CD4-positive, alpha-beta T cell treated with Interleukin-1 beta for 1 hour (primary cell): ENCODE data around the gene RCHY1.
"Not testable (repeated sequence)": the region's sequence is repeated elsewhere in the genome, so short reads cannot be mapped to it uniquely, and the experiment has no call there.

ENCODE experiments used
- DNase-seq, 2 donors: peaks; one replicate each; pipeline ENCODE4 v3.0.0-alpha.2; 2020 to 2022

RCHY1 gene

DNA sequence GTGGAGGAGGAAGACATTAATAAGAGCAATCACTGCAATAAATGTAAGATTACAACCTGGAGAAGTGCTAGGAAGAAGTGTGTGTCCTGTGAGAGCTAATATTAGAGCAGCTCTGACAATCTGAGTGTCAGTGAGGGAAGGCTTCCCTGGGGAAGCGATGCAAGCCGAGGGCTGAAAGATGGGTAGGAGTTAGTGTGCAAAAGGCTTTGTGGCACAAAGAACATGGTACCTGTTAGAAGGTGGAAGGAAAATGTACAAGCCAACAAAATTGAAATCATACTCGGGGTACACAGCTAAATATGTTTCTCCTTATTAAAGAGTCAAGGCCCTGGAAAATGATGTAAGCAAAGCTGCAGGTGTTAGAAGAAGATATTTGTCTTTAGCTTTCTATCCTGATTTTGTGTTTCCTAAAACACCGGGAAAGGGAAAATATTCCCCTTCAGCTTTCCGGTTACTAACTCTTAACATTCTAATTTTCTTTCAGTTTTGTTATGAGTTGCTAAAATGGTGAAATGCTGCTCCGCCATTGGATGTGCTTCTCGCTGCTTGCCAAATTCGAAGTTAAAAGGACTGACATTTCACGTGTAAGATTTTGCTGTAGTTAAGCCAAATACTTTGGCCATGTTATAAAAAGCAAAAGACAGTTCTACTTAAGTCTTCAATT is 878 bp upstream of the RCHY1 start:
- DNase-seq: peak in 1 of 2 donors; percentile 53

- DNase-seq: peak in 1 of 2 donors; percentile 18
Measured at GRCh38 chr4:75513526-75514130, 575 bp downstream of the RCHY1 start.

- peak in 1 of 2 donors; percentile 23 for DNase-seq
Measured at GRCh38 chr4:75512386-75513211, 1.6 kb downstream of the RCHY1 start.

DNA sequence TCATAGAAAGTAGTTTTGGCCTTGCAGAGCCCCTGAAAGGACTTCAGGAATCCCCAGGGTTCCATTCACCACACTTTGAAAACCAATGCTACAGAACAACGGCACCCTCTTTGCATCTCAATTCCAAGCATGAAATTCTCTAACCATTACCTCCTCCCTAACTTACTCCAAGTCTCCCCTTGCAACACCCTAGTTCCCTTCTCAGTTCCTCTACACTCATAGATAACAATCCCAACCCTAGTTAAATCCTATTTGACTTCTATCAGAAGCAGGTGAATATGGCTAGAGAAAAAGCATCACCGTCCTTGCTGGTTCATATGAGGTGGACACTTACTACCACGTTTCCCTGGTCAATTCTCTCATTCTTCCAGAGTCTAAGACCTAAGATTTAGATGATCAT is 2.4 kb downstream of the RCHY1 start:
- DNase-seq: no peak

DNA sequence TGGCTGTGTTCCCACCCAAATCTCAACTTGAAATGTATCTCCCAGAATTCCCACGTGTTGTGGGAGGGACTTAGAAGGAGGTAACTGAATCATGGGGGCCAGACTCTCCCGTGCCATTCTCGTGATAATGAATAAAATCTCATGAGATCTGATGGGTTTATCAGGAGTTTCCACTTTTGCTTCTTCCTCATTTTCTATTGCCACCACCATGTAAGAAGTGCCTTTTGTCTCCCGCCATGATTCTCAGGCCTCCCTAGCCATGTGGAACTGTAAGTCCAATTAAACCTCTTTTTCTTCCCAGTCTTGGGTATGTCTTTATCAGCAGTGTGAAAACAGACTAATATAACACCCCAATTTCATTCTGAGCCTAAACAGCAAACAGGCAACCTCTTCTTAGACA is 4.6 kb downstream of the RCHY1 start:
- DNase-seq: not testable (repeated sequence)

DNA sequence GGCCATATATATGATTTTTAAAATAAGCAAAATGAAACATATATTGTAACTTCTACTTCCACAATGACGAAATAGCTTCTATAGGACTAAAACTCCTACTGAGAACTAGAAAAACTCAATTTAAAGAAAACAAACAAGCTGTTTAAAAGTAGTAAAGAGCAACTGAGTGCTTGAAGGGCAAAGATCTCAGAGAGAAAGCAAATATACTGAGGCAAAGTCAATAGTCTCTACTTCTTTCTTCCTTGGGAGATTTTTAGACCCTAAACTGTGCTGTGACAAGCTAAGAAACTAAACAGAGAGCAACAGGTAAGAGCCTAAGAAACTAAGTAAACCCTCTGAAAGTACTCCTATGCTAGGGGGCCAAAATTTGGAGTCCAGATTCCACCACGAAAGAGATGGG is 8.6 kb downstream of the RCHY1 start:
- DNase-seq: no peak

GRCh38 chr4:75502671-75503070 is 11.5 kb downstream of the RCHY1 start:
- DNase-seq: no peak

GRCh38 chr4:75499900-75500299 is 14.3 kb downstream of the RCHY1 start:
- DNase-seq: no peak

- DNase-seq: no peak
Measured at GRCh38 chr4:75498041-75498440, 16.2 kb downstream of the RCHY1 start.

GRCh38 chr4:75497133-75497532 is 17.1 kb downstream of the RCHY1 start:
- DNase-seq: no peak

DNA sequence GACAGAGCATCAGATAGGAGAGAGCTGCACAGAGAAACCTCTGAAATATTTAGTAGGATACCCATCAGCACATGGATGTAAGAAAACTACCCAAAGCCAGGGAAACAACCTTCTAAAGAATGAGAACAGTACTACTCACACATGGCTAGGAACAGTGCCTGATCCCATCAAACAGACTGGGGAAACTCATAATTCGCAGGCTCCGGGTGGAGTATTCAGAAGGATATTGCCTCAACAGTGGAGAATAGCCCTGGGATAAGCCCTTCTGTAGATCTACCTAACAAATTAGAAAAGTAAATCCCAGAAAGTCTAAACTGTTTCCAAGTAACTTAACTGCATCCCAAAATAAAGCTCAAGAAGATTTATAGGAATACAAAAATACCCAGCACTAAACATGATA is 17.8 kb downstream of the RCHY1 start:
- DNase-seq: no peak

DNA sequence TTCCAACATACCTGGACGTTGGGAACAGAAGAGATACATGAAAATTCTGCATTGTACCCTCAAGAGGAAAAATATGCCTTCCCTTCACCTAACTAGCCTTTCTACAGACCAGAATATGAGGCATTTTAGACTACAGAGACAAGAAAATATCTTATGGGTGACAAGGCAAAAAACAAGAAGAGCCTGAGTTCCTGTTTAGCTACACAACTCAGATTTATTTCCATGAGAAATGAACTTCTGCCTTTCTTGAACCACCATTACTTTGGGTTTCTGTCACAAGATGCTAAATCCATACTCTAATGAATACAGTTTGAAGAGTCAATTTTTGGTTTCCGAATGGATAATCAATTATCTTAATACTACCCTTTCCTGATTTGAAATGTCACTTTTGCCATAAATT is 18.7 kb downstream of the RCHY1 start:
- no peak for DNase-seq

DNA sequence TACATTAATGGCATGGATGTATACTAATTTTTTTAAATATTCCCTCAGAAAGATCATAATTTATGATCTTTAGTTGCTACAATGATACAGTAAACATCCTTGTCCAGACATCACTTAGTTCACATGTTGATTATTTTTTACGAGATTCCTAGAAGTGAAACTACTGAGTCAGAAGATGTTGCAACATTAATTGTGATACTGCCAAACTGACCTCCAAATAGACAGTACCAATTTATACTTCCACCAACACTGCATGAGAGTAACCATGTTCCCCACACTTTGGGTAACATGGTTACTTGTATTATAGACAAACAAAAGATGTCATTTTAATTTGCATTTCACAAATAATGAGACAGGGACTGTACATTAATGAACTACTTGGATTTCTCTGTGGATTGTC is 19.6 kb downstream of the RCHY1 start:
- no peak for DNase-seq

GRCh38 chr4:75490155-75490554 is 24.0 kb downstream of the RCHY1 start:
- no peak for DNase-seq

GRCh38 chr4:75484190-75484589 is 30.0 kb downstream of the RCHY1 start:
- DNase-seq: no peak

GRCh38 chr4:75477201-75477600 is 37.0 kb downstream of the RCHY1 start:
- DNase-seq: no peak

GRCh38 chr4:75470738-75471137 is 43.5 kb downstream of the RCHY1 start:
- no peak for DNase-seq

- DNase-seq: no peak
Measured at GRCh38 chr4:75469896-75470295, 44.3 kb downstream of the RCHY1 start.

DNA sequence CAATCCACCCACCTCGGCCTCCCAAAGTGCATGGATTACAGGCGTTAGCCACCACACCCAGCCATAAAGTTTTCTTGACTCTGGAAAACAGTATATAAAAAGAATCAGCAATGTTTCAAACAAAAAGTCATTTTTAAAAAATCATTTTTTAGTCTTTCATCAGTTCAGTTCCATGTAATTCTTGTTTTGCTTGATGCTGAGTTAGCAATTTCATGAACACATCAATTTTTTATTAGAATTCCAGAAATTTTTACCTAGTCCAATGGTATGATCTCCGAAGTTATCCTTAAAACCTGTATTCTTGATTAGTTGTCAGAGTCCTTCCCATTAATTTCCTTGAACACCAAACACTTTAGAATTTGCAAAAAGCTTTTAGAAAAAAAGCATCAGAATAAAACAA is 56.8 kb downstream of the RCHY1 start:
- DNase-seq: no peak

DNA sequence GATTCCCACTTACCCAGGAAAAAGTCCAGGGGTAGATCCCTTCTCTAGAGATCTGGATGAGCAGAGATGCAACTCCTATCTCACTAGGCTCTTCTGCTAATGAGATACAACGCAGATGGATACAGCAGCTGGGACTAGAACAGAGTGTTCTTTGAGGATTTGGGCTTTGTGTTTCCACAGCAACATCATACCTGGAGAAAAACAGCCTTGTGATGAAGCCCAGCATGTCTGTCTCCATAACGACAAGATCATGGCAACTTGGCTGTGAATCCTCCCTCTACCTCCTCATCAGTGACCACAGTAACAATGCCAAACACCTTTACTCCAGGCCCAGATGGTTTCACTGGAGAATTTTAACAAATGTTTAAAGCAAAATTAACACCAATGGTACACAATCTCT is 80.1 kb downstream of the RCHY1 start:
- DNase-seq: no peak

DNA sequence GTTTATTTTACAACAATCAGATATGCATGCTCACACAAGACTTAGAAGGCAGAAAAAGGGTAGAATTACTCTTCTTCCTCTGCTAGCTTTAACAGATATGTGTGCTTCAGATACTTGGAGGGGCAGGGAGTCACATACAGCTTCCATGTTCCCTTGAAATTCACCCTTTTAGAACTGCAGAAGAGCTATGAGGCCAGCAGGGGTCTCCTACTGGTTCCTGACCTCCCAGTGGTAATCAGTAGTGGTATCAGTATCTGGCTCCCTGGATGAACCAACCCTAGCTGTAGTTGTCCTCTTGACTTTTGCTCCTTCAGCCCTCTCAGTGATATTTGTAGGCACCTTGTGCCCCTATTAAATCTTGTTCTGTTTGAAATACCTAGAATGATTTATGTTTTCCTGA is 81.5 kb downstream of the RCHY1 start:
- DNase-seq: no peak

DNA sequence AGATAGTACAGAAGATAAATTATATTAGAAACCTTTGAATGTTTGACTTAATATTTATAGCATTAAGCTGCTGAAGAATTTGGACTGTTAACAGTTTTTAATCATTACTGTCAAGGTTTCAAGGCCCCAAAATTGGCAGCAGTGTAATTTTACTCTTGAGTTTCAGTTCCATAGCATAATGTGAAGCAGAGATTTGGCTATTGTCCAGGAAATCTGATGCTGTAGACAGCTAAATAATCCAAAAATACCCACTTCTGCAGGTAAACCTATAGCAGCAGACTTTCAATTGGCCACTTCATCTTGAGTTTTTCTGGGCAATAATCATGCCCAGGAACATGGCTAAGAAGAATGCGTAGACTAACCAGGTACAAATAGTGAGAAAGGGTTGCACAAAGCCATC is 85.0 kb downstream of the RCHY1 start:
- DNase-seq: no peak
